WTC11 (cell line): ENCODE data around the gene TMEM204.

Source experiments
- E2F5 ChIP-seq: sonication (generic); formaldehyde crosslinking; IDR thresholded peaks from 2 replicates; pipeline ENCODE4 v1.8.1; 2022; ENCODE audit warnings: mild to moderate bottlenecking, moderate library complexity, missing genetic modification reagents
- KAT7 ChIP-seq: sonication (generic); formaldehyde crosslinking; IDR thresholded peaks from 2 replicates; pipeline ENCODE4 v1.8.1; 2023; ENCODE audit warnings: missing genetic modification reagents, mild to moderate bottlenecking, borderline replicate concordance
- NFYB ChIP-seq: sonication (generic); formaldehyde crosslinking; conservative IDR thresholded peaks from 2 replicates; pipeline ENCODE4 v1.8.0; 2022; ENCODE audit warnings: low read depth, missing genetic modification reagents
- TF ChIP-seq, protein P1 (sequence below): fragments of 200-600 bp; IDR thresholded peaks from 2 replicates; pipeline ENCODE4 v1.8.0; 2022; ENCODE audit warnings: antibody characterized with exemption
- TF ChIP-seq, protein P2 (sequence below): sonication (generic); formaldehyde crosslinking; conservative IDR thresholded peaks from 2 replicates; pipeline ENCODE4 v1.8.1; 2022; ENCODE audit warnings: mild to moderate bottlenecking, missing genetic modification reagents

- no peak for TF ChIP-seq KAT7
- TF ChIP-seq, protein P1, sequence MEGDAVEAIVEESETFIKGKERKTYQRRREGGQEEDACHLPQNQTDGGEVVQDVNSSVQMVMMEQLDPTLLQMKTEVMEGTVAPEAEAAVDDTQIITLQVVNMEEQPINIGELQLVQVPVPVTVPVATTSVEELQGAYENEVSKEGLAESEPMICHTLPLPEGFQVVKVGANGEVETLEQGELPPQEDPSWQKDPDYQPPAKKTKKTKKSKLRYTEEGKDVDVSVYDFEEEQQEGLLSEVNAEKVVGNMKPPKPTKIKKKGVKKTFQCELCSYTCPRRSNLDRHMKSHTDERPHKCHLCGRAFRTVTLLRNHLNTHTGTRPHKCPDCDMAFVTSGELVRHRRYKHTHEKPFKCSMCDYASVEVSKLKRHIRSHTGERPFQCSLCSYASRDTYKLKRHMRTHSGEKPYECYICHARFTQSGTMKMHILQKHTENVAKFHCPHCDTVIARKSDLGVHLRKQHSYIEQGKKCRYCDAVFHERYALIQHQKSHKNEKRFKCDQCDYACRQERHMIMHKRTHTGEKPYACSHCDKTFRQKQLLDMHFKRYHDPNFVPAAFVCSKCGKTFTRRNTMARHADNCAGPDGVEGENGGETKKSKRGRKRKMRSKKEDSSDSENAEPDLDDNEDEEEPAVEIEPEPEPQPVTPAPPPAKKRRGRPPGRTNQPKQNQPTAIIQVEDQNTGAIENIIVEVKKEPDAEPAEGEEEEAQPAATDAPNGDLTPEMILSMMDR: no peak
- TF ChIP-seq E2F5 (CRISPR knock-in tag): no peak
- TF ChIP-seq, protein P2, sequence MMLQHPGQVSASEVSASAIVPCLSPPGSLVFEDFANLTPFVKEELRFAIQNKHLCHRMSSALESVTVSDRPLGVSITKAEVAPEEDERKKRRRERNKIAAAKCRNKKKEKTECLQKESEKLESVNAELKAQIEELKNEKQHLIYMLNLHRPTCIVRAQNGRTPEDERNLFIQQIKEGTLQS (CRISPR knock-in tag): no peak
- TF ChIP-seq NFYB (CRISPR knock-in tag): no peak
Measured at GRCh38 chr16:1571012-1571671, 37.7 kb downstream of the TMEM204 start.
